Ammon's horn (tissue), 1 donor: ENCODE results near the gene LONP2.
A peak's percentile ranks its signal among the peaks of the same experiment; 100 is the strongest.
"Not testable (repeated sequence)": the region's sequence is repeated elsewhere in the genome, so short reads cannot be mapped to it uniquely, and the experiment has no call there.

ENCODE experiments used
- DNase-seq: peaks from one replicate; pipeline ENCODE4 v3.0.0-alpha.2; 2016; ENCODE audit warnings: low spot score

Gene LONP2

DNA sequence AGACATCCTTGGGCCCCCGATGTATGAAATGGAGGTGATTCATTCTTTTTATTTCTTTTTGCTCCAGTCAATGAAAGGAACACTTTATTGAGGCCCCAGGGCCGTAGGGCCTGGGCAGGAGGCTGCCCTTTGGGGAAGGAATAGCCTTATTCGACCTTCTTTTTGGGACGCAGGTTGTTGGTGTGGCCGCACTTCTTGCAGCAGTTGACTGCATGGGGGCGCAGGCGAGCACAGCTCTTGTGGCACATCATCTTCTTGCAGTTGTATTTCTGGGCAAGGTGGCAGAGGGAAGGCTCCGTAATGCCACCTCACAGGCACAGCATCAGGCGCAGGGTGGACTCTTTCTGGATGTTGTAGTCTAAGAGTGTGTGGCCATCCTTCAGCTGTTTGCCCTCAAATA lies 90.2 kb downstream of the LONP2 start:
- DNase-seq: no peak

DNA sequence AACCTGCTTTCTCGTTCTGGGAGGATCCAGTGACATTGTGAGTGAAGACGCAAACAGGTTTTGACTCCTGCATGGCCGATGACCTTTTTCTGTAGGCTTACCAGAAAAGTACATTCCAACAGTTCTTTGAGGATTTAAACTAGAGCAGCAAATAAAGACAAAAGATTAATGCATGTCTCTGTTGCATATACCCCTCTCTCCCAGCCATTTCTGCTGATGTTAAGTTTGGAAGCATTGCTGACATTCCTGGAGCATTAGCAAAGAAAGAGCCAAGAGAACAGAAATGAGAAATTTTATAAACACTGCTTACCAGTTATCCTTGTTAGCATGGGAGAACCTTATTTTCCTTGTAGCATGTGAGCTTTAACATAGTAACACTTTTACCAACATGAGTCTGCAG lies 91.9 kb downstream of the LONP2 start:
- no peak for DNase-seq

DNA sequence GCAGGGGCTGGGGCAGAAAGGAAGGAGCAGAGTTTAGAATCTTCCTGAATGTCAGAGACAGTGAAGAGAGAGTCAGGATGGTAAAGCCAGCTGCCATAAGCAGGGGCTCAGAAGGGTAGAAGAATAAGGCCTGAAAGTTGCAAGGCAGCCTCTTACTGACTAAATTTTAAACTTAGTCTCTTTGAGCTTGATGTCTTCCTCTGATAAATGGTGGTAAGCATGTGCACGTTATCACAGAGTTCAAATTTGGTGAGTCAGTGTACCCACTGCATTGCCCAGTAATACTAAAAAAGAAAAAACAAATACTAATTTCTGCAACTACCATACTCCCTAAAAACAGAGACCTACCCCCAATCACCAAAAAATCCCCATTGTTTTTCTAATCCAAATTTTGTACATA lies 96.0 kb downstream of the LONP2 start:
- DNase-seq: no peak

DNA sequence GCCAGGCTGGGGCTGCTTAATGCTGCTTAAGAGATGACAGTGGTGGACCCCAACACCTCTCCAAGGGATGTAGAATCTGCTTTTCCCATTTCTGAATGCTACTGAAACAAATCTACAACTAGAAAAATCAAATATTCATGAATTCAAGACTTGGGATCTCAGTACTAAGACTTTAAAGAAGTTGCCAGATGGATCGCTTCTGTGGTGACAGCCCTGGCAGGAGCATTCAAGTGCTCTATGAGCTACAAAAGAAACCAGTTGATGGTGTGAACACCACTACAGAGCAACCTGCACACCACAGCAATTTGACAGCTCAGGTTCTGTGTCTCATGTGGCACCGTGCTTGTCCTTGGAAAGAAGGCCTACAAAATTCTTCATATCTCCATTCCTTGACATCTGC lies 98.5 kb downstream of the LONP2 start:
- no peak for DNase-seq

DNA sequence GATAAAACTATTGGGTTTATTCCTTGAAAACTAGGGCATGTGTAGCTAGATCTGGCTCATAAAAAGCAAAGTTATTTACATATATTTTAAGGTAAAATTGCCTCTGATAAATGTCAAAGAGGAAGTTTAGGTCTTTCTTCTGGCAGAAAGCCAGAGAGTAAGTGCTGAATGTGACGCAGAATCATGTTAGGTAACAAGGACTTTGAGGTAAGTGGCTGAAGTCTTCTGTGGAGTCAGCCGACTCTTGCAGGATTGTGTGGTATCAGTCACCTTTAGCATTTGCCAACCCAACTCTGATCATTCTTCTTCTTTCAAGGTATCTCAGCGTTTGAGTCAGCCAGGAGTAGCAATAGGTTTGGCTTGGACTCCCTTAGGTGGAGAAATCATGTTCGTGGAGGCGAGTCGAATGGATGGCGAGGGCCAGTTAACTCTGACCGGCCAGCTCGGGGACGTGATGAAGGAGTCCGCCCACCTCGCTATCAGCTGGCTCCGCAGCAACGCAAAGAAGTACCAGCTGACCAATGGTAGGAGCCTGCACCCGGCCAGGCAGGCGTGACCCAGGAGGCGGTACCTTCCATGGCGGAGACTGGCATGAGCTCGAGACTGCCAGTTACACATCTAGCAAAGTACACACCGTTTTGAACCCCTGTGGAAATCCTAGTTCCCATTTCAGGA lies 103.2 kb downstream of the LONP2 start:
- DNase-seq: no peak

DNA sequence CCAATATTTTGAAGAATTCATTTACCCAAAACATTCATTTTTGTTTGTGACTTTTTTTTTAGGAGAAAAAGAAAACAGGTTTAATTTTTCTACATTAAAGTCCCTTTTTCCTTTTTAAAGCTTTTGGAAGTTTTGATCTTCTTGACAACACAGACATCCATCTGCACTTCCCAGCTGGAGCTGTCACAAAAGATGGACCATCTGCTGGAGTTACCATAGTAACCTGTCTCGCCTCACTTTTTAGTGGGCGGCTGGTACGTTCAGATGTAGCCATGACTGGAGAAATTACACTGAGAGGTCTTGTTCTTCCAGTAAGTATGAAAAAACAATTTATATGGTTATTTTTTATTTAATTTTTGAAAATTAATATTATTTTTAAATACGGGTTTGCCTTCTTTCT lies 103.9 kb downstream of the LONP2 start:
- DNase-seq: peak; percentile 79

DNA sequence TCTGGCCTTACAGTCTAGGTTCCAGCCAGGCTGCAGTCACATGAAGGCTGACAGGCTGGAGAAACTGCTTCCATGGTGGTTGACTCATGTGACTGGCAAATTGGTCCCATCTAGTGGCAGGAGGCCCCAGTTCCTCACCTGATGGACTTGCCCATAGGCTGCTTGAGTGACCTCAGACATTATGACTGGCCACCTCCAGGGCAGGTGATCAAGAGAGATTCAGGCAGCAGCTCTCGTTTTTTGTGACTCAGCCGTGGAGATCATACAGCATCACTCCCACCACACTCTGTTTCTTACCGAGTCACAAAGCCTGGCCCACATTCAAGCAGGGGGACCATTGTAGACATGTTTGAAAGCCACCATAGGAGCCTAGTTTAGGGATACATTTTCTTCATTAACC lies 106.6 kb downstream of the LONP2 start:
- no peak for DNase-seq

DNA sequence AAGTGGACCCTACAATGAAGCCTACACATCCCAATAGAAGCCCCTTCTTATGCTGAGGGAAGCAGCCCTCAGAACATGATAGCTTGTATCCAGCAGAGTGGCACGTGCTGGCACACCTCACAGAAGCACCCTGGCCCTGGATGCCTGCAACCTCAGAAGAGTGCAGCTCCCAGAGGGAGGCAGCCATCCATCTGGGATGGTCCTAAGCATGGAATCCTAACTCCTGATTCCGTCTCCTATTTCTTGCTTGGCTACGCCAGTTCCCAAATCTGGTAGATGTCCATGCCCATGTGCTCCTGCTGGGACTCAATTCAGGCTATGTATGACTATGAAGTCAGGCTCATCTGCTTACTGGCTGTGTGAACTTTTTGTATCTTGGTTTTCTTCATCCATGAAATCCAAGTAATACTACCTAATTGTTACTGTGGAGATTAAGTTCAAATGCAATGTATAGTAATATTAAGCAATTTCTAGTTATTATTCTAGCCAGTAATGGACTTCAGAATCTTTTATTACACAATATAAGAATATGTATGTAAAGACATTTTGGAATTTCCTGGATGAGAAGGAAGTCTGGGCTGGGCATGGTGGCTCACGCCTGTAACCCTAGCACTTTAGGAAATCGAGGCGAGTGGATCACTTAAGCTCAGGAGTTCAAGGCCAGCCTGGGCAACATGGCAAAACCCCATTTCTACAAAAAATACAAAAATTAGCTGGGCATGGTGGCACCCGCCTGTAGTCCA lies 108.7 kb downstream of the LONP2 start:
- no peak for DNase-seq

DNA sequence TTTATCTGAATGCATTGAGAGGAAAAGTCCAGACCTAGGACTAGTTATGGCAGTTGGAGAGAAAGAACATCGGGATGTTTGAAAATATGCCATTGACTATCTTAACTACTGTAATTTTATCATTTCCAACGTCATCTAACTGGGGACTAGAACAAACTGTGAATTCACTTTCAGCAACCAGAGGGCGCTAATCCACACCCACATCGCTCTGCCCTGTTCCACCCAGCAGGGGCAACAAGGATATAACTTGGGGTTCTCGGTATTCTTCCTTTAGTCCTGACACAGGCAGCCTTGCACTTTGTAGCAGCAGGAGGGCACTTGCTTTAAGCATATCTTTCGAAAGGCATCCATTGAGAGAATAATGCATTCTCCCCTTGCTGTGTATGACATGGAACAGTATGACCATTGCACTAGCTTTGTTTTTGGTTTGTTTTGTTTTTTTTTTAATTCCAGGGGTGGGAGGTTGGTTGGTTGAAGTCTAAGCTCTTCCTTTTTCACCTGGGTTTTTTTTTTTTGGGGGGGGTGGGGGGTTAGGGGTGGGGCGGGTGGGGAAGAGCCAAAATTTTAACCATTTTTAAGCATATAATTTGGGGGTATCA lies 109.6 kb downstream of the LONP2 start:
- peak; percentile 82 for DNase-seq

DNA sequence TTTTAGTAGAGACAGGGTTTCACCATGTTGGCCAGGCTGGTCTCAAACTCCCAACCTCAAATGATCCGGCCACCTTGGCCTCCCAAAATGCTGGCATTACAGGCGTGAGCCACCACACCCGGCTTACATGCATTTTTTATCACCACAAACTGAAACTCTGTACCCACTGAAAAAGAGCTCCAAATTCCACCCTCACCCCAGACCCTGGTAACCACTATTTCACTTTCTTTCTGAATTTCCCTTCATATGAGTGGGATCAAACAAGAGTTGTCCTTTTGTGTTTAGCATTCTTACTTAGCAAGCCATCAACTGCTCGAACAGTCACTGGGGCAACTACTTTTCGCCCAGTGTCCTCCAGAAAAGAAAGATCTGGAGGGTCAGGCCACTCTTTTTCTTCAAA lies 110.3 kb downstream of the LONP2 start:
- DNase-seq: not testable (repeated sequence)

DNA sequence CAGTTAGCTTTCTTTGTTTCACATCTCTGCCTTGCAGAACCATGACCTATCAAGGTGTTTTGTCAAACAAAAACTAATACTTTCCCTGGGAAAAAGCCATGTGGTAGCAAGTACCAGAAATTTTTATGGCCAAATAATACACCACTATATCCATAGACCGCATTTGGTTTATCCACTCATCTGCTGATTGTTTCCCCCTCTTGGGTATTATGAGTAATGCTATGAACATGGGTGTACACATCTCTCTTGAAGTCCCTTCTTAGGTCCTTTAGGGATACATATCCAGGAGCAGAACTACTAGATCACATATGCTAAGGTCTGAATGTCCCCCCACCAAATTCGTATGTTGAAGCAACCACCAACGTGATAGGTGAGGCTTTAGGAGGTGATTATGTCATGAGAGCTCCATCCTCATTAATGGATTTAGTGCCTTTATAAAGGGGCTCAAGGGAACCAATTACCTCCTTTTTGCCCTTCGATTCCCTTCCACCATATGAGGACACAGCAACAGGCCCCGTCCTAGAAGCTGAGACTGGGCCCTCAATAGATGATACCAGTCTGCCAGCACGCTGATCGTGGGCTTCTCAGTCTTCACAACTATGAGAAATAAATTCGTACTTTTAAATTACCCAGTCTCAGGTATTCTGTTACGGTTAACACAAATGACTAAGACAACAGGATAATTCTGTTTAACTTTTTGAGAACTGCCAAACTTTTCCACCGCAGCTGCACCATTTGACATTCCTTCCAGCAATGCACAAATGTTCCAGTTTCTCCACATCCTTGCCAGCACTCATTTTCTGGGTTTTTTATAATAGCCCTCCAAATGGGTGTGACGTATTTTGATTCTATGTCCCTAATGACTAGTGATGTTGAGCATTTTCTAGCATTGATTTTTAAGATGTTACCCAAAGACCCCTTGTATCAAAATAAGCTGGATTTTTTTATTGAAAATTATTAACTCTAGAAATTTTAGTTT lies 111.1 kb downstream of the LONP2 start:
- no peak for DNase-seq

DNA sequence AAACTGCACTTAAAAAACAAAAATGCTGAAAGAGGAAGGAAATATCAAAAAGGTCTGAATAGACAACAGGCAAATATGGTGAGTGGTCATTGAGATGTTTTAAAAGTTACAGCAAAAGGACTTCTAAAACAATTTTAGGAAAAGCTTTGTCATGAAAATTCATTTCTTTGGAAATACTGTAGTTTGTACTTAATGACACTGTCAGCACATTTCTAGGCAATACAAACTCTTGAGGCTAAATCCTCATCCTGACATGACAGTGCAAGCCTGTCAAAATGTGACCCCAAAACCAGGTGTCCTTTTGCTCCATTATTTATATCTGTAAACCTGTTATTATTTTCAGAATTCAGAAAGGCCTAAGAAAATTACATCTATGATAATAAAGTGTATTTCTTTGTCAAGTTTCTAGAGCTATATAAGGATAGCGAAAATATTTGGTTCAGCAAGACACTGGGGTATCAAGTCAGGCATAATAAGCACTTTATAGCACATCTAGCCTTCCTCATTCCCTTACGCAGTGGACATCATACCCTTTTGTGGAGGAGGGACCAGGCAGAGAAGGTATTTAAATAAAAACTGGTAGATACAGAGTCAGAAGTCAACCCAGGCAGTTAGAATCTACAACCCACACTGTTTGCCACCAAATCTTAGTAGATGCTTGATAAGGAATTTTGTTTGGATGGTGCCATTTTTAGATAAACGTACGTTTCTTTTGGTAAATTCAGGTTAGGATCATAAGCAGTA lies 112.7 kb downstream of the LONP2 start:
- no peak for DNase-seq

DNA sequence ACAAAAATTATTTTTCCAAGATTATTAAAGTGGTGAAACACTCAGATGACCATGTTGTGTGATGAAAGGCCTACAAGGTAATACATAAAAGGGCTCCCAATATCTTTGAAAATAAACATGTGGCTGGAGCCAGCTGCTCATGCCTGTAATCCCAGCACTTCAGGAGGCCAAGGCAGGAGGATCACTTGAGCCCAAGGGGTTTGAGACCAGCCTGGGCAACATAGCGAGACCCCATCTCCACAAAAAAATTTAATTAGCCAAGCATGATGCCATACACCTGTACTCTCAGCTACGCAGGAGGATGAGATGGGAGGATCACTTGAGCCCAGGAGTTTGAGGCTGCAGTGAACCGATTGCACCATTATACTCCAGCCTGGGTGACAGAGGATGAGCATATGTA lies 114.3 kb downstream of the LONP2 start:
- no peak for DNase-seq

DNA sequence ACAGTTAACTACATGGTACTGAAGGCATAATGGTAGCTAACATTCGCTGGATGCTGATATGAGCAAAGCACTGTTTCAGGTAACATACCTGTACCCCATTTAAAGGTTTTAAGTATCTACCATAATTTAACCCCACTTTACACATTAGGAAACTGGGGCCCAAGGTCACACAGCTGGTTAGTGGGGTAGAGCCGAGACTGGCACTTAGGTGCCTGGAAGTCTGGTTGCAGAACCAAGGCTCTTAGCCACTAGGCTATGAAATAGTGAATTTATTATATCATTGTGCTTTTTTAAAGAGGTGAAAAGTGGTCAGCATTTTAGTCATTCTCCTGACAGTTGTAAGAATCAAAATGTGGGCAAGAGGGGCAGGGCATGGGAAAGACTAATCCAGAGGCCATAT lies 115.9 kb downstream of the LONP2 start:
- no peak for DNase-seq

DNA sequence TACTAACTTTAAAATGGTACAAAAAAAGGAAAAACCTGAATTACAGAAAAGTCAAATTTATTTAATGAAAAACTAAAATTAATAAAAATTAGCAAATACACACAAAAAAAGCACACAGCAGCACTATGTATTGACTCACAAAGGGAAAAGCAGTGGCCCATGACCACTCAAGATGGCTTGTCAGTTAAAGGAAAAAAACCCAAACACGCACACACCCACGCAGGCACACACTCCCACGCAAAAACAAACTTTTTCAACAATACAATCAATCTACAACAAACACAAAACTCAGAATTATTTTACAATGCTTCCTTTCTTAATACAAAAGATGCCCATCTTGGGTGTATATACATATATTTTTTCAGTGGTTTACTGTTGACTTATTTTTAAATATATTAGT lies 116.9 kb downstream of the LONP2 start:
- no peak for DNase-seq

DNA sequence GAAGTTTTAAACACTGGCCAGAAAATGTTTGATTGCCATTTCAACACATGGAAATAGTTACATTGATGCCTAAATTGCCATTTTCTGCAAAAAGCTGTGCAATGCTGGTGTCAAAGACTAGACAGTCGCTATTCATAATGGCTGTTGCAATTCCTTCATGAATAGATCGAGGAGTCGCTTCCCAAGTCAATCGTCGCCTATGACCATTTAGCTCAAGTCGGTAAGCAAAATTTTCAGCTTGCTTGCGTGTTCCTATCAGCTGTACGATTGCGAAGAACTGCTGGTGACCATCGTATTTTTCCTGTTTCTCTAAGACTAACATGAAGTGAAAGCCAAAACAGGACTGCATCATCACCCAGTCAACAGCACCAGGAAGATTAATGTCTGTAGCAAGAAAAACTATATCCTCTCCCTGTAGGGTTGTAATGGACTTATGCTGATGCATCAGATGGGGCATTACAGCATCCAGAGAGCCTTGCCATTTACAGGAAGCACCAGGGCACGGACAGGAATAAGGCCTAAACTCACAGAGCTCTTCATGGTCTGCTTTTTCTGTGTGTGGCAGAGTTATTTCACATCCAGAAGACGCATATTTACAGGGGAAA lies 117.5 kb downstream of the LONP2 start:
- no peak for DNase-seq

DNA sequence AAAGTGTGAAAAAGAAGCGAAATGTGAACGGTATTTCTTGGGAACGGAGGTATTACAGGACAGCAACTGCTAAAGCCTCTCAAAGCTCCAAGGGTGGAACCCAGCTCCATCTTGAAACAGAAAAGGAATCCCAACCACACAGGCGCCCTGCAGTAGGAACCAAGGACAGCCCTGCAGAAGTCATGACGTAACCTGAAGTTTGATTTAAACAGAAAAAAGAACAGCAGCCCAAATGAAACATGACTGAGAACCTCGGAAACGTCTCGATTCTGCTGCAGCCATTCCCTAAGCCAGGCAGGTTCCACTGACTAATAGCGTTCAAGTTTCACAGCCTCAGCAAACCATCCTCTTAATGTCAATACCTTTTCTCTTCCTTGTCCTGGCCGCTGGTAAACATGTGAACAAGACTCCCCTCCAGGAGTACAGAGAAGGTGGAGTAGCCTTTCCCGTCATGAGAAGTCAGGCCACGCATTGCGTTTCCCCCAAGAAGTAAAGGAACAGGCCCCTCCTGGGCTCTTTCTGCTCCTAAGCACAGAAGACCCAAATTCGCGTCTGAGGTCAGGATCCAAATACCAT lies 121.0 kb downstream of the LONP2 start:
- no peak for DNase-seq

DNA sequence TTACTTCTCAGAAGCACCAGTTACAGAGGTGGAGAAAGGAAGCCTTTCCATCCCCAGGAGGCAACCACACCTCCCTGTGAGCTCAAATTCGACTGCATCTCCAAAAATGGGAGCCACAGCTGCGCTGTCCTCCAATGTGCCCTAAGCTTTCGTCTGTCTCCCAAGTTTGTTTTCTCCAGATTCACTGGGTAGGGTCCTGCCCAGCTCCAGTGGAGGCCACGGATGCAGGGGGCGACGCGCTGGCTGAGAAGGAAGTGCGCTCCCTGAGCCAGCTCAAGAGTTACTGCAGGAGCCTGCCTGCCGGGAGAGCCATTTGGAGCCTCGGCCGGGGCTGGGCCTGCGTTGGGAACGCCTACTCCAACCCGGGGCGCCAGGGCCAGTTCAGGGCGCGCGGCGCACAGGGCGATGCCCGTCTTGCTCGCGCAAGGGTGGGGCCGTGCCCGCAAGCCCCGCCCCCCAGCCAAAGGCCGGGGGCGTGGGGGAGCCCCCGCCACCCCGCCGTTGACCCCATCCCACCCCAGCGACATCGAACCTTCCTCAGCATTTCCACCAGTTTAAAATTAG lies 121.6 kb downstream of the LONP2 start:
- DNase-seq: peak; percentile 89

DNA sequence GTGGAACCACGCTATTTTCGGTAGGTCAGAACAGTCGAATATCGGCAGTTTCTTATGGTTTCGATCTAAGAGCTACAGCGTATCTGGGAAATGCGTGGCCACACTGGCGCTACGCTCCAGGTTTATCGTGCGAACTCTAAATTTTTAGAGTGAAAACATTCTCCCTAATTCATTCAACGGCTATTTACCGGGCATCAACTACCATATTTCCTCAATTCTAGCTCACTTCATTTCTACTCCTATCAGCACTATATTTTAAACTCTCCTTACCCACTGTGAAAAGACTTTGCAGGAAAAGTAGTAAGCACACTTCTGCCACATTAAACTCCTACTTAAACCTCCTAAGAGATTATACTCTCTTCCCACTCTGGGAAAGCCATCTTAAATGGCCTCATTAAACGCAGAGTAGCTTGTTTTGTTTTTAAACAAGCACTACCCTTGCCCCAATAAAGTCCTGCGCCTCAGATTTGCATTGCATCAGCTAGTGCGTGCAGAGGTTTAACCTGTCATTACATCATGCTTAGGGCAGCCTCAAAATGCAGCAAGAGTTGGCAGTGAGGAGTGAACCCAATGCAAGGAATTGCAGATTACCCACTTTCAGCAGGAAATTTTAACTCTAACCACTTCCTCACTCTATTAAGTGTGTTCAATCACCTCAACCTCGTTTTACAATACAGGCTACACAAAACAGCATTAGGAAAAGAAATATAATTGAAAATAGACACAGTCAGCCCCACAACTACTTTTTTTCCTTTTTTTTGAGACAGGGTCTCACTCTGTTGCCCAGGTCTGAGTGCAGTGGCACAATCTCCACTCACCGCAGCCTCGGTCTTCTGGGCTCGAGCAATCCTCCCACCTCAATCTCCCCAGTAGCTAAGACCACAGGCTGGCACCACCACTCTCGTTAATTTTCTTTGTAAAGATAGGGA lies 122.3 kb downstream of the LONP2 start:
- no peak for DNase-seq
